ENCODE measurements around the gene PTPRE. TPM values are rescaled to one million over a fixed set of nuclear protein-coding genes. Genes with fewer than 3 reads are reported as not detected.

The PTPRE gene
- total and polyA plus RNA-seq, 2 experiments from 2014 or later, result 4.2 to 8.8 TPM

DNA sequence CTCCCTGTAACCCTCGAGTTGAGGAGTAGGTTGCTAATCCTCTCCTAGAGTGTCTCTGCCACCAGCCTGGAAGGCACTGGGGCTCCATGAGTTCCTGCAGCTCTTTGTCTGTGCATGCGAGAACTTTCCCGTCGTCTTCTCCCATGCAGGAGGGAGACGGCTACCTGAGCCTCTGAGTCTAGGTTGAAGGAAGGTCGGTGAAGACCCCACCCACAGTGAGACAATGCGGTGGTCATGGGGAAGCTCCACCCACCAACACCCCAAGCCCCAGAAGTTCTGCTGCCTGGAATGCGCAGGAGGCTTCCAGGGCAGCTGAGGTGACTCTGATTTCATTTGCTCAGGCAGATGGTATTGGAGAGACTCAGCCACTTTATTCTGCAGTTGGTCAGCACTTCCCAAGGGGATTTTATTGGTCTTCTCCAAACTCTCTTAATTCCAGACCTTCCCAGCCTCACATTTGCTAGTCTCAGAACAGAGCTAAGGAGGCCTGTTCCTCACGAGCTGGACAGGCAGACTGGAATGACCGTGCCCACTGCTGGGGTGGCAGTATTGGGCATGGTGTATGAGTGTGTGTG is 36.5 kb downstream of the PTPRE start:
- TF ChIP-seq, protein P1, sequence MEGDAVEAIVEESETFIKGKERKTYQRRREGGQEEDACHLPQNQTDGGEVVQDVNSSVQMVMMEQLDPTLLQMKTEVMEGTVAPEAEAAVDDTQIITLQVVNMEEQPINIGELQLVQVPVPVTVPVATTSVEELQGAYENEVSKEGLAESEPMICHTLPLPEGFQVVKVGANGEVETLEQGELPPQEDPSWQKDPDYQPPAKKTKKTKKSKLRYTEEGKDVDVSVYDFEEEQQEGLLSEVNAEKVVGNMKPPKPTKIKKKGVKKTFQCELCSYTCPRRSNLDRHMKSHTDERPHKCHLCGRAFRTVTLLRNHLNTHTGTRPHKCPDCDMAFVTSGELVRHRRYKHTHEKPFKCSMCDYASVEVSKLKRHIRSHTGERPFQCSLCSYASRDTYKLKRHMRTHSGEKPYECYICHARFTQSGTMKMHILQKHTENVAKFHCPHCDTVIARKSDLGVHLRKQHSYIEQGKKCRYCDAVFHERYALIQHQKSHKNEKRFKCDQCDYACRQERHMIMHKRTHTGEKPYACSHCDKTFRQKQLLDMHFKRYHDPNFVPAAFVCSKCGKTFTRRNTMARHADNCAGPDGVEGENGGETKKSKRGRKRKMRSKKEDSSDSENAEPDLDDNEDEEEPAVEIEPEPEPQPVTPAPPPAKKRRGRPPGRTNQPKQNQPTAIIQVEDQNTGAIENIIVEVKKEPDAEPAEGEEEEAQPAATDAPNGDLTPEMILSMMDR (IDR thresholded peaks at IDR 0.05; ENCODE audit: low read depth, low read length), result no peak
- H3K27me3 ChIP-seq, result no peaks in the 10 kb centered on the region
- no peaks in the 10 kb centered on the region for H3K4me1 ChIP-seq (ENCODE audit: low read depth)
- no peak for DNase-seq (ENCODE audit: low read depth in 1 of 2, low spot score in 1 of 2)
- no peaks in the 10 kb centered on the region for H3K9me3 ChIP-seq (ENCODE audit: low read depth)
- no peaks in the 10 kb centered on the region for H3K36me3 ChIP-seq
- no peak overlapping the region for H3K4me3 ChIP-seq
- H3K27ac ChIP-seq, result no peak overlapping the region

DNA sequence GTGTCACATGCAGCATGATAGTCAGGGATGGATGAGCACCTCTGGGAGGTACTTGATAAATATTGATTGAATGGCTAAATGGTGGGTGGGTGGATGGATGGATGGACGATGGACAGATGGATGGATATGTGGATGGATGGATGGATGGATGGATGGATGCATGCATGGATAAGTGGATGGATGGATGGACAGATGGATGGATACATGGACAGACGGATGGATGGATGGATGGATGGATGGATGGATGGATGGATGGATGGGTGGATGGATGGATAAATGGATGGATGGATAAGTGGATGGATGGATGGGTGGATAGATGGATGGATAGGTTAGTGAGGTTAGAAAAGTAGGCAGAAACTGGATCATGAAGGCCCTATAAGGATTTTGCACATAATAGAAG is 37.4 kb downstream of the PTPRE start:
- H3K27ac ChIP-seq, result no peak overlapping the region
- H3K36me3 ChIP-seq, result no peaks in the 10 kb centered on the region
- DNase-seq (ENCODE audit: low read depth in 1 of 2, low spot score in 1 of 2), result no peak

DNA sequence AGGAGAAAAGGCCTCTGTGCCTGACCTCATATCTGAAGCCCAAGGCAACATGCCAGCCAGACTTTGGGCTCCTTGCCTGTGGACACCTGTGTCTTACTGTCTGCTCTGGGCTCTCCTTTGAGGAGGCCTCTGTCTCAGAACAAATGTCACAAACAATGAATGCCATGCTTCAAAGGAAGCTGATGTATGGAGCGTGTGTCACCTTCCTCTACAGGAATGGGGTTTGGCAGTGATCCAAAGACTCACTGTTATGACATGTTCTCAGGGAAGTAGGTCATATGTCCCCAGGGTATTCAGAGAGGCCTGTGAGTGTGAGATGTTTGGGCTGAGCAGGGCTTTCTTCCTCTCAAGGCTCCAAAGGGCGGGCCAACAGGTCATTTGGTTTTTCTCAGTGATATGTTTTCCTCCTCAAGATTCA is 38.4 kb downstream of the PTPRE start:
- Histone ChIP-seq H3K4me1 (ENCODE audit: low read depth) (no peaks in the 10 kb centered on the region), H3K9me3 (ENCODE audit: low read depth) (no peaks in the 10 kb centered on the region), H3K36me3 (no peaks in the 10 kb centered on the region), H3K27ac (no peak overlapping the region), H3K4me3 (no peak overlapping the region), H3K27me3 (no peaks in the 10 kb centered on the region)
- DNase-seq (ENCODE audit: low read depth in 1 of 2, low spot score in 1 of 2), result peak in 1 of 2 donors; percentile 59
- TF ChIP-seq, protein P1 (IDR thresholded peaks at IDR 0.05; ENCODE audit: low read depth, low read length), result no peak

More for the DNA sequence above, 37.4 kb downstream of the PTPRE start:
- H3K4me3 ChIP-seq, result no peak overlapping the region
- TF ChIP-seq, protein P1 (IDR thresholded peaks at IDR 0.05; ENCODE audit: low read depth, low read length), result no peak
- H3K27me3 ChIP-seq, result no peaks in the 10 kb centered on the region
- no peaks in the 10 kb centered on the region for H3K9me3 ChIP-seq (ENCODE audit: low read depth)
- H3K4me1 ChIP-seq (ENCODE audit: low read depth), result no peaks in the 10 kb centered on the region

DNA sequence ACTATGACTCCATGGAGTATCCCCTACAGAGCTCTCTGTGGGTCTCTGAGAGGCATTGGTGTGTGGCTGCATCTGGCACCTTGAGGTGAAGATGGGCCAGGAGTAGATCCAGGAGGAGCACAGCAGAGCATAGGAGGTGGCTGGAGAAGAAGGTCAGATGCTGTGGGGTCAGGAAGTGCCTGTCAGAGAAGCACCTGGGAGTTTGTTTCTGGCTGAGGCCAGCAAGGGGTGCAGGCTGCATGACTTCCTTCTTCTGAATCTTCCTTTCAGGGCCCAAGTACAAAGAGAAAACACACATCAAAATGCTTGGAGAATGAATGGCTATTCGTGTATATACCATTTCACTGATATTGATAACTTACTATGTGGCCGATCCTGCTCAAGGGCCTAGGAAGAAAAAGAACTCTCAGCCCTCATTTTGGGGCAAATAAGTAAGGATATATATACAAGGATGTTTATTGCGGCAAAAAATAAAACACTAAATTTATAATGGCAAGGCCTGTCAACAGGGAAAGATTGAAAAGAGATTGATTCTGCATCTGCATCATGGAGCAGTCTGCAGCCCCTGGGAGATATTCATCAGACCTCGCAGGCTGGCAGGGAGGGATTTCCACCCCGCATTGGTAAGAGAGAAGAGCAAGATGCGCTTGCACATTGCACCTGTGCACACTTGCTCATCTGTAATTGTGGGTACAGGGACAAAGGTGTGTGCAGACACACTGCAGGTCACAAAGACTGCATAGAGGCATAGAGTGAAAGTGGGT is 39.2 kb downstream of the PTPRE start:
- TF ChIP-seq, protein P1 (IDR thresholded peaks at IDR 0.05; ENCODE audit: low read depth, low read length), result no peak
- Histone ChIP-seq H3K4me3 (no peak overlapping the region), H3K36me3 (no peaks in the 10 kb centered on the region), H3K9me3 (ENCODE audit: low read depth) (no peaks in the 10 kb centered on the region), H3K27ac (no peak overlapping the region), H3K27me3 (no peaks in the 10 kb centered on the region), H3K4me1 (ENCODE audit: low read depth) (no peaks in the 10 kb centered on the region)
- DNase-seq (ENCODE audit: low read depth in 1 of 2, low spot score in 1 of 2), result no peak

DNA sequence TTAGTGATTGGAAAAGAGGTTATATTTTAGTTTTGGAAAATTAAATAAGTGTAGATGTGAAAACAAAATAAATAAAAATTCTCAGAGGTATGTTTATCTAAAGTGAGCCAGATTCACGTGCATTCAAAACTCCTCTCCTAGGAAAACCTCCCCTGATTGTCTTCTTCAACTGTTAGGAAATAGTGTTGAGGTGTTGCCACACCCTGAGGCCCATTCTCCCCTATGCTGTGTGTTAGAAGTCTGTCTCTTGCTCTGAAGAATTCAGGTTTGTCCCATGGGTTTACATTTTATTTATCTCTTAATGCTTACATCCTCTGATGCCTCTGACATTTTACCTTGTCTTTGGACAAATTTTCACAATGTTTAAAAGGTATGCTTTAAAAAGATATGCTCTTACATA is 40.3 kb downstream of the PTPRE start:
- no peak overlapping the region for H3K27ac ChIP-seq
- DNase-seq (ENCODE audit: low read depth in 1 of 2, low spot score in 1 of 2), result no peak
- H3K4me3 ChIP-seq, result no peak overlapping the region
- H3K9me3 ChIP-seq (ENCODE audit: low read depth), result no peaks in the 10 kb centered on the region
- TF ChIP-seq, protein P1 (IDR thresholded peaks at IDR 0.05; ENCODE audit: low read depth, low read length), result no peak
- H3K27me3 ChIP-seq, result no peaks in the 10 kb centered on the region
- H3K36me3 ChIP-seq, result no peaks in the 10 kb centered on the region
- no peaks in the 10 kb centered on the region for H3K4me1 ChIP-seq (ENCODE audit: low read depth)

All from cardiac muscle cell (in vitro differentiated cells and primary cell).